ENCODE measurements around the gene MIAT. TPM values are rescaled to one million over a fixed set of nuclear protein-coding genes. Genes with fewer than 3 reads are reported as not detected.

Gene MIAT
- total RNA-seq, 1 donor: 1.3 TPM

GRCh38 chr22:26673486-26673885 lies 16.1 kb downstream of the MIAT start:
- peak overlapping the region; percentile 88 for H3K4me3 ChIP-seq (ENCODE audit: low read depth, low read length)
- TF ChIP-seq, protein P1, sequence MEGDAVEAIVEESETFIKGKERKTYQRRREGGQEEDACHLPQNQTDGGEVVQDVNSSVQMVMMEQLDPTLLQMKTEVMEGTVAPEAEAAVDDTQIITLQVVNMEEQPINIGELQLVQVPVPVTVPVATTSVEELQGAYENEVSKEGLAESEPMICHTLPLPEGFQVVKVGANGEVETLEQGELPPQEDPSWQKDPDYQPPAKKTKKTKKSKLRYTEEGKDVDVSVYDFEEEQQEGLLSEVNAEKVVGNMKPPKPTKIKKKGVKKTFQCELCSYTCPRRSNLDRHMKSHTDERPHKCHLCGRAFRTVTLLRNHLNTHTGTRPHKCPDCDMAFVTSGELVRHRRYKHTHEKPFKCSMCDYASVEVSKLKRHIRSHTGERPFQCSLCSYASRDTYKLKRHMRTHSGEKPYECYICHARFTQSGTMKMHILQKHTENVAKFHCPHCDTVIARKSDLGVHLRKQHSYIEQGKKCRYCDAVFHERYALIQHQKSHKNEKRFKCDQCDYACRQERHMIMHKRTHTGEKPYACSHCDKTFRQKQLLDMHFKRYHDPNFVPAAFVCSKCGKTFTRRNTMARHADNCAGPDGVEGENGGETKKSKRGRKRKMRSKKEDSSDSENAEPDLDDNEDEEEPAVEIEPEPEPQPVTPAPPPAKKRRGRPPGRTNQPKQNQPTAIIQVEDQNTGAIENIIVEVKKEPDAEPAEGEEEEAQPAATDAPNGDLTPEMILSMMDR (IDR thresholded peaks at IDR 0.05; ENCODE audit: insufficient read depth, low read depth, low read length): no peak
- DNase-seq (ENCODE audit: low read depth): peak; percentile 13

- H3K4me3 ChIP-seq (ENCODE audit: low read depth, low read length): peak overlapping the region; percentile 11
- TF ChIP-seq, protein P1 (IDR thresholded peaks at IDR 0.05; ENCODE audit: insufficient read depth, low read depth, low read length): no peak
- DNase-seq (ENCODE audit: low read depth): no peak
These were observed 17.1 kb downstream of the MIAT start for GRCh38 chr22:26674211-26675190.

DNA sequence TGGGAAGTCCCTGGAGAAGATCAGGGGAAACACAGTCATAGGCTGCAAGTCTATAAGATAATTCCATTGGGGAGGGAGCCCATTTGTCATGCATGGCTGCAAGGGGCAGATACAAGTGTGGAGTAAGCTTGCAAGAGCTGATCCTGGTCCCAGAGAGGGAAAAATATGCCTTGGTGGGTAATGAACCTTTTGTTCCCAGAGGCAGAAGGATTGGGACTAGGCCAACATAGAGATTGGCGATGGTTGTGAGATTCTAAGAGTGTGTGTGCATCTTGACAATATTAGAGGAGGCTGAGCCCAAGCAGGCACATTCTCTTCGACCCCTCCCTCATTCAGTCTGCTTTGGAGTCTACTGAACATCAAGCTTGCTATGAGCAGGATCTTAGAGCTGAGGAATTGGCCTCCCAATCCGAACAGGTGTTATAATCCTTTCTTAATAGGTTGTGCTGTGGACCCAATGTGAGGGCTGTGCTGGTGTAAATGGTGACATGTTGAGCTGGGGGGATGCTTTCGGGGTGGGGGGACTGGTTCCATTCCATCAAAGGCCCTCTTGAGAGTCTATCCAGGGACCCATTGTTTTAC lies 18.4 kb downstream of the MIAT start:
- TF ChIP-seq, protein P1 (IDR thresholded peaks at IDR 0.05; ENCODE audit: insufficient read depth, low read depth, low read length): no peak
- H3K4me3 ChIP-seq (ENCODE audit: low read depth, low read length): no peak overlapping the region
- no peak for DNase-seq (ENCODE audit: low read depth)

DNA sequence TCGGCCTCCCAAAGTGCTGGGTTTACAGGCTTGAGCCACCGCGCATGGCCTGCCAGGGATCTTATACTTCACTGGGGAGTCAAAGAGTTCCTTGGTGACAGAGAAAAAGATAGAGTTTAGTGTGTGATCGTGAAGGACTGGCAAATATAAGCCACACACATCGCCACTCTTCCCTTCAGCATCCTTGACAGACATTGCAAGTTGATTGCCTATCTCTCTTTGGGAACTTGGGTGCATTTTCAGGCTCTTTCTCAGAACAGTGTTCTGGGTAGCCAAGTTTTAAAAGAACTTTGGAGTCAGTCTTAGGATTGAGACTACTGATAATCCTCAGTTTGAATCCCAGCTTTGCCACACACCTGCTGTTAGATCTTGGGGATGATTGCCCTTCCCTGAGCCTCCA lies 19.8 kb downstream of the MIAT start:
- TF ChIP-seq, protein P1 (IDR thresholded peaks at IDR 0.05; ENCODE audit: insufficient read depth, low read depth, low read length): no peak
- DNase-seq (ENCODE audit: low read depth): no peak
- H3K4me3 ChIP-seq (ENCODE audit: low read depth, low read length): no peak overlapping the region

DNA sequence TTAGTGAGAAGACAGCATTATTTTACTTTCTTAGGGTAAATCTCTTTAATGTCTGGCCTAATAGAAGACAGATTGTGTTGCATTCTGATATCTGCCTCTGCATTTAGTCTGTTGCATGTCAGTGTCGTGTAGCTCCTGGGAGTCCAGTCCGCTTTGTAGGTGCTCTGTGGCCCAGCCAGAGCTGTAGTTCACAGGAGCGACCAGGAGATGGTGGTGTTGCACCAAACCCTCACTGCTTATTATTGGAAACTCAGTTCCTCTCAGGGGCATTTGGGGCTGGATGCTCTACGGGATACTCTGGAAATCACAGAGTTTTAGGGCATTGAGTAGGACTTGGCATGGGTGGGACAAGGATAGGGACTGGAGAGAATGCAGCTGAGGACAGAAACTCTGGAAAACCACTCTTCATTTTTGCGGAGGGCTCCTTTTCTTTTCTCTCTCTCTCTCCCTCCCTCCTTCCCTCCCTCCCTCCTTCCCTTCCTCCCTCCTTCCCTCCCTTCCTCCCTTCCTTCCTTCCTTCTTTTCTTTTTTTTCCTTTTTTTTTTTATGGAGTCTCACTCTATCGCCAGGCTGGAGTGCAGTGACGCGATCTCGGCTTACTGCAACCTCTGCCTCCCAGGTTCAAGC lies 21.7 kb downstream of the MIAT start:
- TF ChIP-seq, protein P1 (IDR thresholded peaks at IDR 0.05; ENCODE audit: insufficient read depth, low read depth, low read length): peak; percentile 98
- no peak overlapping the region for H3K4me3 ChIP-seq (ENCODE audit: low read depth, low read length)
- DNase-seq (ENCODE audit: low read depth): peak; percentile 76

GRCh38 chr22:26680485-26680884 lies 23.1 kb downstream of the MIAT start:
- no peak for DNase-seq (ENCODE audit: low read depth)
- TF ChIP-seq, protein P1 (IDR thresholded peaks at IDR 0.05; ENCODE audit: insufficient read depth, low read depth, low read length): no peak
- H3K4me3 ChIP-seq (ENCODE audit: low read depth, low read length): no peak overlapping the region

Data from fibroblast of villous mesenchyme (primary cell).